IMR-90 (cell line): Measurements from ENCODE around the gene BLTP3A. TPM values are rescaled to one million over a fixed set of nuclear protein-coding genes. Genes with fewer than 3 reads are reported as not detected.
A peak's percentile ranks its signal among the peaks of the same experiment; 100 is the strongest.

Experiments
- ATAC-seq: fragments of 200-7000 bp; cut with Tn5 transposase; 2 replicates; pipeline ENCODE4 v1.9.1; 2020; ENCODE audit warnings: low read depth, mild to moderate bottlenecking, moderate library complexity
- BruUV-seq: library from RNA; stranded (reverse); fragments of 400-500 nt; replicated peaks from 2 replicates; lab custom pipeline; 2021; lab: Mats Ljungman, UMichigan
- CTCF ChIA-PET: fragments of 300-600 bp; formaldehyde crosslinking; extraction: SDS; loops from one replicate; lab custom pipeline; 2021; ENCODE audit warnings: antibody characterized with exemption; lab: Yijun Ruan, JAX
- POLR2A ChIA-PET: fragments of 300-600 bp; sonication (Branson Sonifier 250); formaldehyde crosslinking; loops from one replicate; lab custom pipeline; 2022; ENCODE audit warnings: antibody characterized with exemption; ENCODE audit not compliant: unreplicated experiment; lab: Charles Lee
- DNase-seq: peaks from one replicate; pipeline ENCODE4 v3.0.0; 2013
- H2AFZ ChIP-seq: replicated peaks from 2 replicates; pipeline ENCODE3; 2013; ENCODE audit warnings: low read length, mild to moderate bottlenecking; ENCODE audit not compliant: poor library complexity
- H2AK5ac ChIP-seq: 2 replicates; pipeline ENCODE4 v1.6.1; 2013; ENCODE audit warnings: low read depth, low read length, inconsistent platforms
- H2AK9ac ChIP-seq: replicated peaks from 2 replicates; pipeline ENCODE3; 2013; ENCODE audit warnings: mild to moderate bottlenecking, low read depth, low read length, moderate library complexity; ENCODE audit not compliant: poor library complexity
- H2BK120ac ChIP-seq: 2 replicates; pipeline ENCODE4 v1.6.1; 2013; ENCODE audit warnings: low read depth, low read length, inconsistent platforms
- H2BK15ac ChIP-seq: 3 replicates; pipeline ENCODE4 v1.6.1; 2013; ENCODE audit warnings: low read depth, low read length, inconsistent platforms
- H2BK20ac ChIP-seq: 2 replicates; pipeline ENCODE4 v1.6.1; 2013; ENCODE audit warnings: low read depth, mild to moderate bottlenecking, inconsistent platforms, low read length, moderate library complexity
- H2BK5ac ChIP-seq: 2 replicates; pipeline ENCODE4 v1.6.1; 2013; ENCODE audit warnings: mild to moderate bottlenecking, low read depth, low read length, inconsistent platforms; ENCODE audit not compliant: poor library complexity, severe bottlenecking
- H3K14ac ChIP-seq: replicated peaks from 2 replicates; pipeline ENCODE4 v1.6.1; 2013; ENCODE audit warnings: low read depth, low read length, inconsistent platforms
- H3K18ac ChIP-seq: 2 replicates; pipeline ENCODE4 v1.6.1; 2013; ENCODE audit warnings: low read depth, low read length, control low read depth
- H3K23ac ChIP-seq: 2 replicates; pipeline ENCODE4 v1.6.1; 2013; ENCODE audit warnings: low read depth, low read length, inconsistent platforms
- H3K27ac ChIP-seq: 2 replicates; pipeline ENCODE4 v1.5.1; 2013; ENCODE audit warnings: mild to moderate bottlenecking, control low read depth, low read length; ENCODE audit not compliant: insufficient read depth
- H3K27me3 ChIP-seq: 2 replicates; pipeline ENCODE4 v1.6.1; 2013; ENCODE audit warnings: low read length; ENCODE audit not compliant: control insufficient read depth, insufficient read depth
- H3K36me3 ChIP-seq: 2 replicates; pipeline ENCODE4 v1.6.1; 2013; ENCODE audit warnings: low read length, mixed read lengths; ENCODE audit not compliant: control insufficient read depth, insufficient read depth
- H3K4ac ChIP-seq: 2 replicates; pipeline ENCODE4 v1.6.1; 2013; ENCODE audit warnings: low read depth, low read length, inconsistent platforms
- H3K4me1 ChIP-seq: 2 replicates; pipeline ENCODE4 v1.6.1; 2013; ENCODE audit warnings: low read length, mixed read lengths; ENCODE audit not compliant: control insufficient read depth, insufficient read depth
- H3K4me2 ChIP-seq: 2 replicates; pipeline ENCODE4 v1.6.1; 2013; ENCODE audit warnings: low read depth, mild to moderate bottlenecking, control low read depth, low read length, moderate library complexity
- H3K4me3 ChIP-seq: 2 replicates; pipeline ENCODE4 v1.5.1; 2013; ENCODE audit warnings: low read depth, mild to moderate bottlenecking, control low read depth, low read length, moderate library complexity; ENCODE audit not compliant: insufficient read depth
- H3K56ac ChIP-seq: 2 replicates; pipeline ENCODE4 v1.6.1; 2013; ENCODE audit warnings: low read length, inconsistent platforms; ENCODE audit not compliant: insufficient read depth; ENCODE audit errors: extremely low read depth
- H3K79me1 ChIP-seq, 2 experiments: 2 replicates each; pipeline ENCODE4 v1.6.1; 2013; ENCODE audit warnings: low read length in 2 of 2, inconsistent platforms in 1 of 2, low read depth in 1 of 2
- H3K9ac ChIP-seq: 2 replicates; pipeline ENCODE4 v1.6.1; 2013; ENCODE audit warnings: low read depth, low read length, control low read depth
- H3K9me1 ChIP-seq: 2 replicates; pipeline ENCODE4 v1.6.1; 2013; ENCODE audit warnings: low read length, inconsistent platforms; ENCODE audit not compliant: insufficient read depth
- H3K9me3 ChIP-seq: 2 replicates; pipeline ENCODE4 v1.6.1; 2013; ENCODE audit warnings: low read length; ENCODE audit not compliant: control insufficient read depth, insufficient read depth
- H4K20me1 ChIP-seq: 2 replicates; pipeline ENCODE4 v1.6.1; 2013; ENCODE audit warnings: low read length, inconsistent platforms; ENCODE audit not compliant: insufficient read depth
- H4K5ac ChIP-seq: 2 replicates; pipeline ENCODE4 v1.6.1; 2013; ENCODE audit warnings: mild to moderate bottlenecking, low read depth, low read length, control low read depth
- H4K8ac ChIP-seq, 2 experiments: 2 replicates each; pipeline ENCODE4 v1.6.1; 2013; ENCODE audit warnings: low read depth in 2 of 2, low read length in 2 of 2, control low read depth in 1 of 2, inconsistent platforms in 1 of 2
- H4K91ac ChIP-seq: 2 replicates; pipeline ENCODE4 v1.6.1; 2013; ENCODE audit warnings: low read depth, low read length, inconsistent platforms; ENCODE audit not compliant: insufficient read depth
- BHLHE40 ChIP-seq: fragments of 150-350 bp; IDR thresholded peaks from 2 replicates; pipeline ENCODE4 v1.6.1; 2016; ENCODE audit warnings: mild to moderate bottlenecking, low read depth, low read length
- FOS ChIP-seq: fragments of 150-350 bp; IDR thresholded peaks from 2 replicates; pipeline ENCODE4 v1.6.1; 2016; ENCODE audit warnings: low read depth, low read length
- SMC3 ChIP-seq: fragments of 150-350 bp; IDR thresholded peaks from 2 replicates; pipeline ENCODE4 v1.6.1; 2016; ENCODE audit warnings: low read depth, mild to moderate bottlenecking, antibody characterized with exemption, low read length, moderate library complexity
- WGBS, 2 experiments: methylation state at CpG; one replicate each; pipeline versions ENCODE4 v1.1.5 to v1.1.7; 2013; ENCODE audit warnings: missing lambda C conversion rate in 2 of 2; ENCODE audit not compliant: insufficient read length in 1 of 2; ENCODE audit errors: extremely low coverage in 2 of 2; 5-methylcytosine and 5-hydroxymethylcytosine counted together
- dilution Hi-C: fragments of 300-500 bp; cut with HindIII; formaldehyde crosslinking; loops from one replicate; pipeline ENCODE4 v1.14.3; 2018; ENCODE audit warnings: low sequenced_read_pairs; ENCODE audit not compliant: unreplicated experiment
- in situ Hi-C: fragments of 300-500 bp; cut with MboI; formaldehyde crosslinking; loops from 3 replicates; pipeline ENCODE4 v1.14.3; 2019; ENCODE audit warnings: low sequenced_read_pairs, inconsistent platforms, mixed read lengths
- intact Hi-C: fragments of 100-400 bp; cut with micrococcal nuclease; formaldehyde crosslinking; loops from 2 replicates; pipeline ENCODE4 v1.10.0; 2022
- polyA plus RNA-seq, 3 experiments: library from polyadenylated mRNA; depleted of rRNA; stranded (reverse); fragments of >200 nt; gene quantifications; 2 replicates each; pipeline ENCODE4 v1.2.3, GENCODE V29; 2012; ENCODE audit warnings: low replicate concordance in 1 of 3
- total RNA-seq: library from RNA; depleted of rRNA; stranded (reverse); fragments of >200 nt; gene quantifications from 2 replicates; pipeline ENCODE4 v1.2.3, GENCODE V29; 2012

Gene BLTP3A
- total and polyA plus RNA-seq, 2 of the 4 experiments (the other 2 are of a cell fraction) = 3.0 to 4.7 TPM

DNA sequence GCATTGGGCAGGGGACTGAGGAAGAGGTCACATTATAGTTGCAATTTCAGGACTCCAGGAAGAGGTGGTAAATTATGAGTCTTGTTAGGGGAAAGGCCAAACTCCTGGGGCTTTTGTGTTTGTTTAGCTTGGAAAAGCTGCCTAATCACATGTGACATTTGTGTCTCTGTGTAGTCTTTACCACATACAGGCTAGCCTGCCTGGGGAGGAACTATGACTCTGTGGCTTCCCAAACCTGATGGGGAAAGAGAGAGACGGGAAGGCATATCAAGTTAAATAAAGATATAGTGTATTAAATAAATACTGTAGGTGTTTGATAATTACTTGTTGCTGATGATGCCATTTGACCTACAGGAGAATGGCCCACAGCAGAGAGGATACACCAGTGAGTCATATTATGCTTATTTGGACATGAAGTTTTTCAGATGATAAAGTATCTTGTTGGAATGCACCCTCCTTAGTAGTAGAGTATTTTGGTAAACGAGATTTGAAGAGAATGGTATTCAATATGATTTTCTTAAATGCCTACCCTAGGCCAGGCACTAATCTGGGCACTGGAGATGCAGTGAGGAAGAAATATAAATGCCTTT is 4.0 kb downstream of the BLTP3A start:
- no peak overlapping the region for H3K23ac ChIP-seq
- H2BK20ac ChIP-seq = no peak overlapping the region
- H3K4me3 ChIP-seq = no peak overlapping the region
- peaks cover 3 to 9% of the 10 kb centered on the region in 2 experiments; a peak in 3 of 4 replicates for H3K79me1 ChIP-seq
- H4K20me1 ChIP-seq = peaks cover 21% of the 10 kb centered on the region; the same call in 1 of the 2 replicates
- H3K27me3 ChIP-seq = no peaks in the 10 kb centered on the region
- WGBS, 2 experiments = no CpG with 5 or more reads among the region's 2 CpGs
- H3K4me2 ChIP-seq = no peak overlapping the region
- in situ Hi-C loops = no loop called here
- no peak overlapping the region for H2AFZ ChIP-seq
- peak; percentile 64 for DNase-seq
- dilution Hi-C loops = no loop called here
- TF ChIP-seq BHLHE40 (peak; percentile 40), FOS (peak; percentile 49), SMC3 (no peak)
- no TSS peak for BruUV-seq
- no peak overlapping the region for H4K91ac ChIP-seq
- H2BK120ac ChIP-seq = no peak overlapping the region
- no peak overlapping the region for H3K4ac ChIP-seq
- no peak overlapping the region for H3K56ac ChIP-seq
- H3K18ac ChIP-seq = no peak overlapping the region
- ChIA-PET POLR2A (no interaction called here), CTCF (no interaction called here)
- peak; percentile 60 for ATAC-seq
- H3K27ac ChIP-seq = no peak overlapping the region
- H3K9me3 ChIP-seq = no peaks in the 10 kb centered on the region
- H2BK15ac ChIP-seq = no peak overlapping the region
- H3K14ac ChIP-seq = no peak overlapping the region
- H3K4me1 ChIP-seq = peaks cover 6% of the 10 kb centered on the region; the same call in 1 of the 2 replicates
- no peak overlapping the region for H4K8ac ChIP-seq
- peaks cover 6% of the 10 kb centered on the region; the same call in 1 of the 2 replicates for H3K9me1 ChIP-seq
- no peak overlapping the region for H4K5ac ChIP-seq
- no peak overlapping the region for H2AK9ac ChIP-seq
- H3K36me3 ChIP-seq = no peaks in the 10 kb centered on the region
- H2AK5ac ChIP-seq = no peak overlapping the region
- intact Hi-C loops = no loop called here
- H3K9ac ChIP-seq = no peak overlapping the region
- no peak overlapping the region for H2BK5ac ChIP-seq
